PC-9 (cell line): ENCODE data around the gene RFLNA. TPM values are rescaled to one million over a fixed set of nuclear protein-coding genes. Genes with fewer than 3 reads are reported as not detected.

Experiments used
- BruUV-seq: library from RNA; stranded (reverse); fragments of 400-500 nt; replicated peaks from 2 replicates; lab custom pipeline; 2021; lab: Mats Ljungman, UMichigan
- CTCF ChIA-PET: fragments of 300-600 bp; sonication (Branson Sonifier 250); formaldehyde crosslinking; loops from one replicate; lab custom pipeline; 2022; ENCODE audit warnings: antibody characterized with exemption; lab: Charles Lee
- POLR2A ChIA-PET: fragments of 300-600 bp; sonication (Branson Sonifier 250); formaldehyde crosslinking; loops from one replicate; lab custom pipeline; 2022; ENCODE audit warnings: antibody characterized with exemption; ENCODE audit not compliant: unreplicated experiment; lab: Charles Lee
- DNase-seq, 2 experiments: peaks; one replicate each; pipeline versions ENCODE4 v3.0.0 to v3.0.0-alpha.2; 2015 to 2022; ENCODE audit warnings: mixed read lengths in 1 of 2
- H2AFZ ChIP-seq: fragments of 200-600 bp; sonication (generic); 2 replicates; pipeline ENCODE4 v1.8.1; 2017; ENCODE audit warnings: antibody characterized with exemption
- H3F3A ChIP-seq: fragments of 200-600 bp; sonication (generic); 2 replicates; pipeline ENCODE4 v1.8.1; 2017; ENCODE audit warnings: antibody characterized with exemption, mild to moderate bottlenecking, low read depth; ENCODE audit not compliant: insufficient read depth
- H3K27ac ChIP-seq: fragments of 200-600 bp; sonication (generic); 2 replicates; pipeline ENCODE4 v1.6.1; 2016; ENCODE audit warnings: mixed run types
- H3K27me3 ChIP-seq: fragments of 200-600 bp; sonication (generic); 2 replicates; pipeline ENCODE4 v1.6.1; 2016; ENCODE audit warnings: low read depth, mixed run types; ENCODE audit not compliant: insufficient read depth
- H3K36me3 ChIP-seq: fragments of 200-600 bp; sonication (generic); 2 replicates; pipeline ENCODE4 v1.6.1; 2016; ENCODE audit warnings: low read depth, mixed run types
- H3K4me1 ChIP-seq: fragments of 200-600 bp; sonication (generic); replicated peaks from 2 replicates; pipeline ENCODE4 v1.6.1; 2016; ENCODE audit warnings: mixed run types; ENCODE audit not compliant: insufficient read depth
- H3K4me2 ChIP-seq: fragments of 200-600 bp; sonication (generic); 2 replicates; pipeline ENCODE4 v1.6.1; 2017; ENCODE audit warnings: mixed run types
- H3K4me3 ChIP-seq: fragments of 200-600 bp; sonication (generic); 2 replicates; pipeline ENCODE4 v1.6.1; 2016; ENCODE audit warnings: mixed run types
- H3K79me2 ChIP-seq: fragments of 200-600 bp; sonication (generic); 2 replicates; pipeline ENCODE4 v1.6.1; 2017; ENCODE audit warnings: low read depth, mixed run types
- H3K9me2 ChIP-seq: fragments of 200-600 bp; sonication (generic); 2 replicates; pipeline ENCODE4 v1.8.1; 2017; ENCODE audit warnings: mild to moderate bottlenecking; ENCODE audit not compliant: insufficient read depth
- H3K9me3 ChIP-seq: fragments of 200-600 bp; sonication (generic); 2 replicates; pipeline ENCODE4 v1.8.1; 2016; ENCODE audit warnings: low read depth; ENCODE audit not compliant: insufficient read depth
- H4K20me1 ChIP-seq: fragments of 200-600 bp; sonication (generic); 2 replicates; pipeline ENCODE4 v1.8.1; 2017; ENCODE audit not compliant: insufficient read depth
- CTCF ChIP-seq: fragments of 200-600 bp; sonication (generic); conservative IDR thresholded peaks from 2 replicates; pipeline ENCODE4 v1.6.1; 2017; ENCODE audit warnings: mixed run types, antibody characterized with exemption, mild to moderate bottlenecking, moderate library complexity
- EZH2 ChIP-seq: fragments of 200-600 bp; sonication (generic); IDR thresholded peaks from 2 replicates; pipeline ENCODE4 v1.8.0; 2017; ENCODE audit warnings: antibody characterized with exemption, low read depth
- intact Hi-C: fragments of 100-400 bp; cut with micrococcal nuclease; formaldehyde crosslinking; loops from one replicate; pipeline ENCODE4 v1.10.0; 2022; ENCODE audit not compliant: unreplicated experiment
- total RNA-seq: library from RNA; stranded (reverse); gene quantifications from 2 replicates; pipeline ENCODE4 v1.2.3, GENCODE V29; 2021

The RFLNA gene
- total RNA-seq, 1 experiment from 2014 or later, result not detected

- Histone ChIP-seq H3K79me2 (peaks cover 44% of the 10 kb centered on the region), H4K20me1 (peaks cover 77% of the 10 kb centered on the region)
- BruUV-seq, result no TSS peak
Observed at GRCh38 chr12:124361074-124361970, 66.4 kb downstream of the RFLNA start.

GRCh38 chr12:124361996-124362395 lies 67.1 kb downstream of the RFLNA start:
- no peak overlapping the region for H3K4me2 ChIP-seq
- BruUV-seq, result no TSS peak
- CTCF ChIA-PET, result interaction anchor here (0.6 kb wide), 1 partner anchor 207 kb away, joined by 3 read pairs; no protein-coding TSS in a partner anchor
- H3F3A ChIP-seq, result peaks cover 30% of the 10 kb centered on the region; the same call in 1 of the 2 replicates
- TF ChIP-seq EZH2, result no peak
- TF ChIP-seq CTCF, result no peak
- H4K20me1 ChIP-seq, result peaks cover 76% of the 10 kb centered on the region
- peaks cover 12% of the 10 kb centered on the region for H3K36me3 ChIP-seq
- H3K4me1 ChIP-seq, result no peaks in the 10 kb centered on the region
- H2AFZ ChIP-seq, result no peak overlapping the region
- intact Hi-C loops, result loop anchor here (2.0 kb wide), 1 partner anchor 91 kb away; no protein-coding TSS in a partner anchor
- H3K79me2 ChIP-seq, result peaks cover 47% of the 10 kb centered on the region
- H3K27me3 ChIP-seq, result no peaks in the 10 kb centered on the region
- no peaks in the 10 kb centered on the region for H3K9me3 ChIP-seq
- H3K9me2 ChIP-seq, result no peaks in the 10 kb centered on the region
- POLR2A ChIA-PET, result no interaction called here
- H3K27ac ChIP-seq, result no peak overlapping the region
- DNase-seq, result no peak
- no peak overlapping the region for H3K4me3 ChIP-seq

More at GRCh38 chr12:124361074-124361970, 66.4 kb downstream of the RFLNA start:
- no peak overlapping the region for H3K4me2 ChIP-seq
- TF ChIP-seq CTCF, result no peak
- TF ChIP-seq EZH2, result no peak
- 0 out of 2 replicates have a peak overlapping the region, but pooled peaks have one; percentile 16 for H3K27ac ChIP-seq
- POLR2A ChIA-PET, result no interaction called here
- CTCF ChIA-PET, result interaction anchor here (0.6 to 0.7 kb wide), 2 partner anchors 179 to 208 kb away, joined by 3 read pairs; no protein-coding TSS in a partner anchor
- no peaks in the 10 kb centered on the region for H3K4me1 ChIP-seq
- DNase-seq, result no peak
- peaks cover 33% of the 10 kb centered on the region; the same call in 1 of the 2 replicates for H3F3A ChIP-seq
- H3K27me3 ChIP-seq, result no peaks in the 10 kb centered on the region
- no peaks in the 10 kb centered on the region for H3K9me3 ChIP-seq
- no peak overlapping the region for H2AFZ ChIP-seq
- peaks cover 13% of the 10 kb centered on the region for H3K36me3 ChIP-seq
- intact Hi-C loops, result loop anchor here (2.0 kb wide), 1 partner anchor 91 kb away; no protein-coding TSS in a partner anchor
- no peak overlapping the region for H3K4me3 ChIP-seq
- H3K9me2 ChIP-seq, result no peaks in the 10 kb centered on the region

GRCh38 chr12:124363353-124363965 lies 68.6 kb downstream of the RFLNA start:
- no peak for DNase-seq
- no peaks in the 10 kb centered on the region for H3K9me3 ChIP-seq
- intact Hi-C loops, result no loop called here
- H3K79me2 ChIP-seq, result peaks cover 55% of the 10 kb centered on the region
- H3K27me3 ChIP-seq, result no peaks in the 10 kb centered on the region
- H3K4me1 ChIP-seq, result peaks cover 6% of the 10 kb centered on the region
- H3K4me2 ChIP-seq, result no peak overlapping the region
- no peak overlapping the region for H3K4me3 ChIP-seq
- no peaks in the 10 kb centered on the region for H3K9me2 ChIP-seq
- peaks cover 39% of the 10 kb centered on the region; the same call in 1 of the 2 replicates for H3F3A ChIP-seq
- TF ChIP-seq CTCF (no peak), EZH2 (no peak)
- peaks cover 11% of the 10 kb centered on the region; the same call in 1 of the 2 replicates for H3K36me3 ChIP-seq
- peaks cover 83% of the 10 kb centered on the region for H4K20me1 ChIP-seq
- ChIA-PET CTCF (no interaction called here), POLR2A (no interaction called here)
- H2AFZ ChIP-seq, result no peak overlapping the region
- no peak overlapping the region for H3K27ac ChIP-seq
- no TSS peak for BruUV-seq
